IMR-90 (cell line): Measurements from ENCODE around the gene PDE6B. TPM values are rescaled to one million over a fixed set of nuclear protein-coding genes. Genes with fewer than 3 reads are reported as not detected.
"Not testable (repeated sequence)": the region's sequence is repeated elsewhere in the genome, so short reads cannot be mapped to it uniquely, and the experiment has no call there.

Experiments used
- ATAC-seq: fragments of 200-7000 bp; cut with Tn5 transposase; 2 replicates; pipeline ENCODE4 v1.9.1; 2020; ENCODE audit warnings: low read depth, mild to moderate bottlenecking, moderate library complexity
- BruUV-seq: library from RNA; stranded (reverse); fragments of 400-500 nt; replicated peaks from 2 replicates; lab custom pipeline; 2021; lab: Mats Ljungman, UMichigan
- CTCF ChIA-PET: fragments of 300-600 bp; formaldehyde crosslinking; extraction: SDS; loops from one replicate; lab custom pipeline; 2021; ENCODE audit warnings: antibody characterized with exemption; lab: Yijun Ruan, JAX
- POLR2A ChIA-PET: fragments of 300-600 bp; sonication (Branson Sonifier 250); formaldehyde crosslinking; loops from one replicate; lab custom pipeline; 2022; ENCODE audit warnings: antibody characterized with exemption; ENCODE audit not compliant: unreplicated experiment; lab: Charles Lee
- DNase-seq: peaks from one replicate; pipeline ENCODE4 v3.0.0; 2013
- H2AFZ ChIP-seq: replicated peaks from 2 replicates; pipeline ENCODE3; 2013; ENCODE audit warnings: low read length, mild to moderate bottlenecking; ENCODE audit not compliant: poor library complexity
- H2AK5ac ChIP-seq: 2 replicates; pipeline ENCODE4 v1.6.1; 2013; ENCODE audit warnings: low read depth, low read length, inconsistent platforms
- H2AK9ac ChIP-seq: replicated peaks from 2 replicates; pipeline ENCODE3; 2013; ENCODE audit warnings: mild to moderate bottlenecking, low read depth, low read length, moderate library complexity; ENCODE audit not compliant: poor library complexity
- H2BK120ac ChIP-seq: 2 replicates; pipeline ENCODE4 v1.6.1; 2013; ENCODE audit warnings: low read depth, low read length, inconsistent platforms
- H2BK15ac ChIP-seq: 3 replicates; pipeline ENCODE4 v1.6.1; 2013; ENCODE audit warnings: low read depth, low read length, inconsistent platforms
- H2BK20ac ChIP-seq: 2 replicates; pipeline ENCODE4 v1.6.1; 2013; ENCODE audit warnings: low read depth, mild to moderate bottlenecking, inconsistent platforms, low read length, moderate library complexity
- H2BK5ac ChIP-seq: 2 replicates; pipeline ENCODE4 v1.6.1; 2013; ENCODE audit warnings: mild to moderate bottlenecking, low read depth, low read length, inconsistent platforms; ENCODE audit not compliant: poor library complexity, severe bottlenecking
- H3K14ac ChIP-seq: replicated peaks from 2 replicates; pipeline ENCODE4 v1.6.1; 2013; ENCODE audit warnings: low read depth, low read length, inconsistent platforms
- H3K18ac ChIP-seq: 2 replicates; pipeline ENCODE4 v1.6.1; 2013; ENCODE audit warnings: low read depth, low read length, control low read depth
- H3K23ac ChIP-seq: 2 replicates; pipeline ENCODE4 v1.6.1; 2013; ENCODE audit warnings: low read depth, low read length, inconsistent platforms
- H3K27ac ChIP-seq: 2 replicates; pipeline ENCODE4 v1.5.1; 2013; ENCODE audit warnings: mild to moderate bottlenecking, control low read depth, low read length; ENCODE audit not compliant: insufficient read depth
- H3K27me3 ChIP-seq: 2 replicates; pipeline ENCODE4 v1.6.1; 2013; ENCODE audit warnings: low read length; ENCODE audit not compliant: control insufficient read depth, insufficient read depth
- H3K36me3 ChIP-seq: 2 replicates; pipeline ENCODE4 v1.6.1; 2013; ENCODE audit warnings: low read length, mixed read lengths; ENCODE audit not compliant: control insufficient read depth, insufficient read depth
- H3K4ac ChIP-seq: 2 replicates; pipeline ENCODE4 v1.6.1; 2013; ENCODE audit warnings: low read depth, low read length, inconsistent platforms
- H3K4me1 ChIP-seq: 2 replicates; pipeline ENCODE4 v1.6.1; 2013; ENCODE audit warnings: low read length, mixed read lengths; ENCODE audit not compliant: control insufficient read depth, insufficient read depth
- H3K4me2 ChIP-seq: 2 replicates; pipeline ENCODE4 v1.6.1; 2013; ENCODE audit warnings: low read depth, mild to moderate bottlenecking, control low read depth, low read length, moderate library complexity
- H3K4me3 ChIP-seq: 2 replicates; pipeline ENCODE4 v1.5.1; 2013; ENCODE audit warnings: low read depth, mild to moderate bottlenecking, control low read depth, low read length, moderate library complexity; ENCODE audit not compliant: insufficient read depth
- H3K56ac ChIP-seq: 2 replicates; pipeline ENCODE4 v1.6.1; 2013; ENCODE audit warnings: low read length, inconsistent platforms; ENCODE audit not compliant: insufficient read depth; ENCODE audit errors: extremely low read depth
- H3K79me1 ChIP-seq, 2 experiments: 2 replicates each; pipeline ENCODE4 v1.6.1; 2013; ENCODE audit warnings: low read length in 2 of 2, inconsistent platforms in 1 of 2, low read depth in 1 of 2
- H3K9ac ChIP-seq: 2 replicates; pipeline ENCODE4 v1.6.1; 2013; ENCODE audit warnings: low read depth, low read length, control low read depth
- H3K9me1 ChIP-seq: 2 replicates; pipeline ENCODE4 v1.6.1; 2013; ENCODE audit warnings: low read length, inconsistent platforms; ENCODE audit not compliant: insufficient read depth
- H3K9me3 ChIP-seq: 2 replicates; pipeline ENCODE4 v1.6.1; 2013; ENCODE audit warnings: low read length; ENCODE audit not compliant: control insufficient read depth, insufficient read depth
- H4K20me1 ChIP-seq: 2 replicates; pipeline ENCODE4 v1.6.1; 2013; ENCODE audit warnings: low read length, inconsistent platforms; ENCODE audit not compliant: insufficient read depth
- H4K5ac ChIP-seq: 2 replicates; pipeline ENCODE4 v1.6.1; 2013; ENCODE audit warnings: mild to moderate bottlenecking, low read depth, low read length, control low read depth
- H4K8ac ChIP-seq, 2 experiments: 2 replicates each; pipeline ENCODE4 v1.6.1; 2013; ENCODE audit warnings: low read depth in 2 of 2, low read length in 2 of 2, control low read depth in 1 of 2, inconsistent platforms in 1 of 2
- H4K91ac ChIP-seq: 2 replicates; pipeline ENCODE4 v1.6.1; 2013; ENCODE audit warnings: low read depth, low read length, inconsistent platforms; ENCODE audit not compliant: insufficient read depth
- WGBS, 2 experiments: methylation state at CpG; one replicate each; pipeline versions ENCODE4 v1.1.5 to v1.1.7; 2013; ENCODE audit warnings: missing lambda C conversion rate in 2 of 2; ENCODE audit not compliant: insufficient read length in 1 of 2; ENCODE audit errors: extremely low coverage in 2 of 2; 5-methylcytosine and 5-hydroxymethylcytosine counted together
- dilution Hi-C: fragments of 300-500 bp; cut with HindIII; formaldehyde crosslinking; loops from one replicate; pipeline ENCODE4 v1.14.3; 2018; ENCODE audit warnings: low sequenced_read_pairs; ENCODE audit not compliant: unreplicated experiment
- in situ Hi-C: fragments of 300-500 bp; cut with MboI; formaldehyde crosslinking; loops from 3 replicates; pipeline ENCODE4 v1.14.3; 2019; ENCODE audit warnings: low sequenced_read_pairs, inconsistent platforms, mixed read lengths
- intact Hi-C: fragments of 100-400 bp; cut with micrococcal nuclease; formaldehyde crosslinking; loops from 2 replicates; pipeline ENCODE4 v1.10.0; 2022
- polyA plus RNA-seq, 3 experiments: library from polyadenylated mRNA; depleted of rRNA; stranded (reverse); fragments of >200 nt; gene quantifications; 2 replicates each; pipeline ENCODE4 v1.2.3, GENCODE V29; 2012; ENCODE audit warnings: low replicate concordance in 1 of 3
- total RNA-seq: library from RNA; depleted of rRNA; stranded (reverse); fragments of >200 nt; gene quantifications from 2 replicates; pipeline ENCODE4 v1.2.3, GENCODE V29; 2012

PDE6B gene
- total and polyA plus RNA-seq, 2 of the 4 experiments (the other 2 are of a cell fraction), result under 0.01 TPM; not detected in 1

DNA sequence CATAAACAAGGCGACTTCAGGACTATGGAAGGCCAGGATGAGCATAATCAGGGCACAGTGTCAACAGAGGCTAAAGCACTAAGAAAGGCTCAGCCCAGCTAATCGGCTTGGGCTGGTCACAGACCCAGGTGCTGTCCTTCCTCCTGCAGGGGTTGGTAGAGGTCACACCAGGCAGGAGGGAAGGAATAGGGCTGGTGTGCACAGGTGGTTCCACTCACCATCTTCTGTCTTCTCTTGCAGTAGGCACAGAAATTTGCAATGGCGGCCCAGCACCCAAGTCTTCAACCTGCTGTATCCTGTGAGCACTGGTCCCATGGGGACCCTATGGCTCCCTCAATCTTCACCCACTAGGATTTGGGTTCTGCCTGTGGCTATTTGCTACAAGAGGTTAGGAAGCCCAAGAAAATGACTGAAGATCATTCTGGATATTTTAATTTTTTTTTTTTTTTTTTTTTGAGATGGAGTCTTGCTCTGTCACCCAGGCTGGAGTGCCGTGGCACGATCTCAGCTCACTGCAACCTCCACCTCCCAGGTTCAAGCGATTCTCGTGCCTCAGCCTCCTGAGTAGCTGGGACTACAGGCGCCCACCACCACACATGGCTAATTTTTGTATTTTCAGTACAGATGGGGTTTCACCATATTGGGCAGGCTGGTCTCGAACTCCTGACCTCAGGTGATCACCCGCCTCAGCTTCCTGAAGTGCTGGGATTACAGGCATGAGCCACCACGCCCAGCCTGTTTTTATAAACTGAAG lies 44.6 kb downstream of the PDE6B start:
- CTCF ChIA-PET, POLR2A ChIA-PET: not testable (repeated sequence)
- intact Hi-C loops, result loop anchor here (10.0 kb wide), 1 partner anchor 335 kb away; the partner anchor contains the start of gene ZNF141

More for the DNA sequence above, 44.6 kb downstream of the PDE6B start:
- no CpG with 5 or more reads among the region's 11 CpGs for WGBS, 2 experiments
- H3K27me3 ChIP-seq, dilution Hi-C loops, H3K4ac ChIP-seq, H3K56ac ChIP-seq, H3K4me2 ChIP-seq, H2AK9ac ChIP-seq, H2BK120ac ChIP-seq, H4K8ac ChIP-seq, H2AFZ ChIP-seq, H3K9me3 ChIP-seq, H2BK5ac ChIP-seq, H4K20me1 ChIP-seq, H2BK15ac ChIP-seq, H3K27ac ChIP-seq, BruUV-seq, H3K4me1 ChIP-seq, ATAC-seq, H3K4me3 ChIP-seq, H3K9ac ChIP-seq, H4K5ac ChIP-seq, H2BK20ac ChIP-seq, H2AK5ac ChIP-seq, DNase-seq, H4K91ac ChIP-seq, in situ Hi-C loops, H3K23ac ChIP-seq, H3K9me1 ChIP-seq, H3K14ac ChIP-seq, H3K18ac ChIP-seq: not testable (repeated sequence)
- Histone ChIP-seq H3K79me1 (peaks cover 8 to 19% of the 10 kb centered on the region in 2 experiments; a peak in 3 of 4 replicates), H3K36me3 (peaks cover 17% of the 10 kb centered on the region)
